Type B pancreatic cell (in vitro differentiated cells): ENCODE measurements around the gene POFUT2. TPM values are rescaled to one million over a fixed set of nuclear protein-coding genes. Genes with fewer than 3 reads are reported as not detected.

Experiments used
- DNase-seq: peaks from one replicate; pipeline ENCODE4 v3.0.0; 2021; ENCODE audit warnings: mixed read lengths; ENCODE audit not compliant: unreplicated experiment; ENCODE audit errors: extremely low spot score
- H3K27ac Mint-ChIP-seq: 2 replicates; pipeline ENCODE4 v1.8.0; 2021; ENCODE audit warnings: mild to moderate bottlenecking, mixed read lengths
- H3K27me3 Mint-ChIP-seq: 2 replicates; pipeline ENCODE4 v1.8.0; 2021; ENCODE audit warnings: mixed read lengths
- H3K36me3 Mint-ChIP-seq: 2 replicates; pipeline ENCODE4 v1.8.0; 2021; ENCODE audit warnings: mixed read lengths
- H3K4me1 Mint-ChIP-seq: one replicate; pipeline ENCODE4 v1.8.0; 2021; ENCODE audit warnings: mixed read lengths; ENCODE audit not compliant: unreplicated experiment
- H3K4me3 Mint-ChIP-seq: 2 replicates; pipeline ENCODE4 v1.8.0; 2021; ENCODE audit warnings: mild to moderate bottlenecking, mixed read lengths
- H3K9me3 Mint-ChIP-seq: 2 replicates; pipeline ENCODE4 v1.8.0; 2021; ENCODE audit warnings: mixed read lengths
- CTCF ChIP-seq: fragments of 200-600 bp; sonication (generic); conservative IDR thresholded peaks from 2 replicates; pipeline ENCODE4 v1.5.0; 2021; ENCODE audit warnings: antibody characterized with exemption, mild to moderate bottlenecking
- total RNA-seq: library from RNA; stranded (reverse); gene quantifications from 2 replicates; pipeline ENCODE4 v1.2.1, GENCODE V29; 2021; ENCODE audit warnings: low replicate concordance

The POFUT2 gene
- total RNA-seq, 1 donor from 2014 or later, result 52.8 TPM

- peaks cover 3% of the 10 kb centered on the region for H3K36me3 Mint-ChIP-seq
- H3K27me3 Mint-ChIP-seq, result no peaks in the 10 kb centered on the region
- H3K9me3 Mint-ChIP-seq, result no peaks in the 10 kb centered on the region
- no peaks in the 10 kb centered on the region for H3K4me1 Mint-ChIP-seq
- no peak overlapping the region for H3K4me3 Mint-ChIP-seq
- H3K27ac Mint-ChIP-seq, result no peak overlapping the region
- DNase-seq, result no peak
- no peak for TF ChIP-seq CTCF
These were observed 68.2 kb downstream of the POFUT2 start for GRCh38 chr21:45219517-45219916.

GRCh38 chr21:45217010-45217409, 70.7 kb downstream of the POFUT2 start:
- H3K27me3 Mint-ChIP-seq, result no peaks in the 10 kb centered on the region
- no peak for DNase-seq
- H3K4me1 Mint-ChIP-seq, result no peaks in the 10 kb centered on the region
- TF ChIP-seq CTCF, result no peak
- no peak overlapping the region for H3K4me3 Mint-ChIP-seq
- peaks cover 3% of the 10 kb centered on the region for H3K36me3 Mint-ChIP-seq
- H3K9me3 Mint-ChIP-seq, result no peaks in the 10 kb centered on the region
- H3K27ac Mint-ChIP-seq, result no peak overlapping the region

- H3K27me3 Mint-ChIP-seq, result no peaks in the 10 kb centered on the region
- DNase-seq, result no peak
- H3K27ac Mint-ChIP-seq, result no peak overlapping the region
- no peak for TF ChIP-seq CTCF
- no peaks in the 10 kb centered on the region for H3K9me3 Mint-ChIP-seq
- no peaks in the 10 kb centered on the region for H3K4me1 Mint-ChIP-seq
- H3K36me3 Mint-ChIP-seq, result peaks cover 2% of the 10 kb centered on the region
- no peak overlapping the region for H3K4me3 Mint-ChIP-seq
These were observed 72.5 kb downstream of the POFUT2 start for GRCh38 chr21:45215213-45215612.

Other genes with a start within 250 kb of the POFUT2 start
- 20.7 and 20.9 TPM in 2 replicates for gene ADARB1, start 213.3 kb downstream of the POFUT2 start, total RNA-seq
- 150 and 168 TPM in 2 replicates for gene COL18A1, start 117.3 kb upstream of the POFUT2 start, total RNA-seq